Thoracic aorta (tissue), 2 donors: ENCODE results near the gene GALNT11. TPM values are rescaled to one million over a fixed set of nuclear protein-coding genes. Genes with fewer than 3 reads are reported as not detected.

Source experiments
- ATAC-seq: fragments of 150-250 bp; one replicate; pipeline ENCODE4 v1.8.0; 2017; ENCODE audit warnings: low read depth; ENCODE audit not compliant: insufficient number of reproducible peaks, low FRiP score
- DNase-seq: peaks from one replicate; pipeline ENCODE4 v3.0.0-alpha.2; 2020; ENCODE audit warnings: low spot score
- H3K27ac ChIP-seq, 2 donors: fragments of 200-600 bp; sonication (generic); 1 replicate in 1 of 2; 2 replicates in 1 of 2; pipeline ENCODE4 v1.5.1; 2016; ENCODE audit warnings: mild to moderate bottlenecking in 2 of 2, moderate library complexity in 2 of 2
- H3K27me3 ChIP-seq: fragments of 200-600 bp; sonication (generic); replicated peaks from 2 replicates; pipeline ENCODE4 v1.6.0; 2016; ENCODE audit warnings: mild to moderate bottlenecking; ENCODE audit not compliant: insufficient read depth
- H3K36me3 ChIP-seq: fragments of 200-600 bp; sonication (generic); one replicate; pipeline ENCODE4 v1.5.1; 2016
- H3K4me1 ChIP-seq, 2 donors: fragments of 200-600 bp; sonication (generic); 1 replicate in 1 of 2; 2 replicates in 1 of 2; pipeline versions ENCODE4 v1.5.1 to v1.6.0; 2016; ENCODE audit warnings: low read depth in 2 of 2, mild to moderate bottlenecking in 1 of 2; ENCODE audit not compliant: control insufficient read depth in 1 of 2
- H3K4me3 ChIP-seq: fragments of 200-600 bp; sonication (generic); 2 replicates; pipeline ENCODE4 v1.5.1; 2016; ENCODE audit warnings: mild to moderate bottlenecking
- H3K9me3 ChIP-seq: fragments of 200-600 bp; sonication (generic); 2 replicates; pipeline ENCODE4 v1.5.1; 2016
- total RNA-seq, 2 donors: library from RNA; depleted of rRNA; stranded (reverse); fragments of >200 nt; gene quantifications; one replicate each; pipeline versions ENCODE4 v1.1.0 to v1.2.3, GENCODE V29; 2016
- TF ChIP-seq, protein P1 (sequence below): fragments of 200-600 bp; sonication (generic); IDR thresholded peaks from one replicate; pipeline ENCODE4 v1.5.1; 2019; ENCODE audit warnings: antibody characterized with exemption

GALNT11 gene
- total RNA-seq, 2 donors from 2014 or later, result 30.1 to 47.7 TPM

GRCh38 chr7:152006336-152006735 is 19.1 kb upstream of the GALNT11 start:
- TF ChIP-seq, protein P1, sequence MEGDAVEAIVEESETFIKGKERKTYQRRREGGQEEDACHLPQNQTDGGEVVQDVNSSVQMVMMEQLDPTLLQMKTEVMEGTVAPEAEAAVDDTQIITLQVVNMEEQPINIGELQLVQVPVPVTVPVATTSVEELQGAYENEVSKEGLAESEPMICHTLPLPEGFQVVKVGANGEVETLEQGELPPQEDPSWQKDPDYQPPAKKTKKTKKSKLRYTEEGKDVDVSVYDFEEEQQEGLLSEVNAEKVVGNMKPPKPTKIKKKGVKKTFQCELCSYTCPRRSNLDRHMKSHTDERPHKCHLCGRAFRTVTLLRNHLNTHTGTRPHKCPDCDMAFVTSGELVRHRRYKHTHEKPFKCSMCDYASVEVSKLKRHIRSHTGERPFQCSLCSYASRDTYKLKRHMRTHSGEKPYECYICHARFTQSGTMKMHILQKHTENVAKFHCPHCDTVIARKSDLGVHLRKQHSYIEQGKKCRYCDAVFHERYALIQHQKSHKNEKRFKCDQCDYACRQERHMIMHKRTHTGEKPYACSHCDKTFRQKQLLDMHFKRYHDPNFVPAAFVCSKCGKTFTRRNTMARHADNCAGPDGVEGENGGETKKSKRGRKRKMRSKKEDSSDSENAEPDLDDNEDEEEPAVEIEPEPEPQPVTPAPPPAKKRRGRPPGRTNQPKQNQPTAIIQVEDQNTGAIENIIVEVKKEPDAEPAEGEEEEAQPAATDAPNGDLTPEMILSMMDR, result no peak
- no peak for DNase-seq
- no peak for ATAC-seq
- H3K9me3 ChIP-seq, result no peaks in the 10 kb centered on the region
- no peaks in the 10 kb centered on the region for H3K36me3 ChIP-seq
- H3K4me1 ChIP-seq, result no peaks in the 10 kb centered on the region
- no peaks in the 10 kb centered on the region for H3K27me3 ChIP-seq
- no peak overlapping the region for H3K27ac ChIP-seq
- no peak overlapping the region for H3K4me3 ChIP-seq

DNA sequence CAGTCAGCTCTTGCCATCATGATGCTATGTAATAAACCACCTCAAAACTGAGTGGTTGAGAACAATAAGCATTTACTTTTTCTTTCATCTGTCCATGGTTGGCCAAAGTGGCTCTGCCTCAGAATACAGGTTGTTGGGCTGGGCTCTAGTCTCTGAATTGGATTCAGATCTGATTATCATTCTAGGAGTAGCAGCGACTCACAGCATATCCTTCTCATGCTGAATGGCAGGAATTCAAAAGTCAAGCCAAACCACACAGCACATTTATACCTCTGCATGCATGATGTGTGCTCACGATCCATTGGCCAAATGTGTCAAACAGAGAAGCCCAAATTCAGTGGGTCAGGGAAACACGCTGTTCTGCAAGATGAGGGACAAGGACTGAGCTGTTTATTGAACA is 13.6 kb upstream of the GALNT11 start:
- H3K4me3 ChIP-seq, result no peak overlapping the region
- DNase-seq, result no peak
- no peaks in the 10 kb centered on the region for H3K27me3 ChIP-seq
- no peaks in the 10 kb centered on the region for H3K36me3 ChIP-seq
- H3K4me1 ChIP-seq, result no peaks in the 10 kb centered on the region
- H3K9me3 ChIP-seq, result no peaks in the 10 kb centered on the region
- H3K27ac ChIP-seq, result no peak overlapping the region
- TF ChIP-seq, protein P1, result no peak
- no peak for ATAC-seq

DNA sequence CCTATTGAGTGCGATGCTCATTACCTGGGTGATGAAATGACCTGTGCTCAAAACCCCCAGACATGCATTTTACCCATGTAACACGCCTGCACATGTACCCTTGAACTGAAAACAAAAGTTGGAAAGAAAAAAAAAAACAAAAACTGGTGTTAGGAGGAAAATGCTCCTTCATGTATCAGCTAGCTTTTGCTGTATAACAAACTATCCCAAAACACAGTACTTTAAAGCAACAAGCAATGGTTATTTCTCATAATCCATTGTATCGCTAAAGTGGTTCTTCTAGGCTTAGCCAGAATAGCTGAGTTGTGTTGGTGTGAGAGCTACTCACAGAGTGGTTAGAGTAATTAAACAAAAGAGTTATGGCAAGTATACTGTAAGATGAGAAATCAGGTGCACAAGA is 12.2 kb upstream of the GALNT11 start:
- Histone ChIP-seq H3K36me3 (no peaks in the 10 kb centered on the region), H3K9me3 (no peaks in the 10 kb centered on the region), H3K27ac (no peak overlapping the region), H3K4me3 (no peak overlapping the region), H3K27me3 (no peaks in the 10 kb centered on the region), H3K4me1 (no peaks in the 10 kb centered on the region)
- TF ChIP-seq, protein P1, result no peak
- no peak for DNase-seq
- no peak for ATAC-seq

DNA sequence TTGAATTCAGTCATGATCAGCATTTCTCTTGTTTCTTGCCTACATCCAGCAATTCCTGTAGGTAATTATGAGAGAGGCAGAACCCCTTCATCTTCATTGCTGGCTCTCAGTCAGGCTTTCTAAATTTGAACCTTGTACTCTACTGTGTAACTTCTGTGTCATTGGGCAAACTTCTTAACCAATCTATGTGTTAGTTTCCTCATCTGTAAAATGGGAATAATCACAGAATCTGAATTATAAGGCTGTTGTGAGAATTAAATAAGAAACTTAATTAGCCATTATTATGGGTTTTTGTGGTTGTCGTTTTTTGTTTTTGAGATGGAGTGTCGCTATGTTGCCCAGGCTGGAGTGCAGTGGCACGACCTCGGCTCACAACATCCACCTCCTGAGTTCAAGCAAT is 11.5 kb upstream of the GALNT11 start:
- no peak for ATAC-seq

DNA sequence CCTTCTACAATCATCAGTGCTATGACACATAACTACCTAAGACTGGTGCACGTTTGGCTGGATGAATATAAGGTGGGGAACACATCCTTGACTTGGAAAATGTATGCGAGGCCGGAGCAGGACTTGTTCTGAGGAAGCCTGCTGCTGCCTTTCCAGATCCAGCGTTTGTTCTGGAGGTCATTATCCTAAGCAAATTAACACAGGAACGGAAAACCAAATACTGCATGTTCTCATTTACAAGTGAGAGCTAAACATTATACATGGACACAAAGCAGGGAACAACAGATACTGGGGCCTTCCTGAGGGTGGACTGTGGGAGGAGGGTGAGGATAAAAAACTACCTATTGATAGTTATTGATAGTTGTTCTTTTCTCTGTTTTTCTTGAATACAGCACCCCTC is 10.8 kb upstream of the GALNT11 start:
- no peak for ATAC-seq
- H3K36me3 ChIP-seq, result no peaks in the 10 kb centered on the region
- H3K27me3 ChIP-seq, result no peaks in the 10 kb centered on the region
- H3K9me3 ChIP-seq, result no peaks in the 10 kb centered on the region
- H3K4me1 ChIP-seq, result no peaks in the 10 kb centered on the region
- no peak overlapping the region for H3K4me3 ChIP-seq
- TF ChIP-seq, protein P1, result no peak
- DNase-seq, result no peak
- no peak overlapping the region for H3K27ac ChIP-seq

More for the DNA sequence above, 11.5 kb upstream of the GALNT11 start:
- DNase-seq, result no peak
- no peaks in the 10 kb centered on the region for H3K27me3 ChIP-seq
- H3K36me3 ChIP-seq, result no peaks in the 10 kb centered on the region
- no peak overlapping the region for H3K4me3 ChIP-seq
- no peaks in the 10 kb centered on the region for H3K9me3 ChIP-seq
- H3K27ac ChIP-seq, result no peak overlapping the region
- no peaks in the 10 kb centered on the region for H3K4me1 ChIP-seq
- TF ChIP-seq, protein P1, result no peak
